CD1c-positive myeloid dendritic cell (primary cell): ENCODE data around the gene GOLGA6A.
"Not testable (repeated sequence)": the region's sequence is repeated elsewhere in the genome, so short reads cannot be mapped to it uniquely, and the experiment has no call there.

ENCODE experiments used
- DNase-seq: peaks from one replicate; pipeline ENCODE4 v3.0.0-alpha.2; 2016; ENCODE audit errors: extremely low spot score

The GOLGA6A gene

DNA sequence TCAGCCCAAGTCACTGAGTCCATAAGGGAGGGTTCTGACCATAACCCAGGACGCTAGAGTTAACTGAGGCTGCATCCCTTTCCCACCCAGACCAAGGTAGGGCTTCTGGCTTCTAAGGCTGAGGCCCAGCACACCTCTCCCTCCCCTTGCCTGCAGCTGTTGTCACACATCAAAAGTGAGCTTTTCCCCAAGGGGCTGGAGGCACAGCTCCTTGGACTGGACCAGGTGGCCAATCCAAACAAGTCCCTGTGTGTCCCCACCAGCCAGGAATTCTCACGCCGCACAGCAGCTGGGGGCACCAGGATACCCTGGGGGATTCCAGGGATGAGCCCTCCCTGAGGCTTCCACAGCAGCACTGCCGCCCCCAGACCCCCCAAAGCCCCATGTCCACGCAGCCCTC, 25.8 kb upstream of the GOLGA6A start:
- DNase-seq, result no peak

- peak; percentile 77 for DNase-seq
These were observed 17.8 kb upstream of the GOLGA6A start for GRCh38 chr15:74099963-74100733.

DNA sequence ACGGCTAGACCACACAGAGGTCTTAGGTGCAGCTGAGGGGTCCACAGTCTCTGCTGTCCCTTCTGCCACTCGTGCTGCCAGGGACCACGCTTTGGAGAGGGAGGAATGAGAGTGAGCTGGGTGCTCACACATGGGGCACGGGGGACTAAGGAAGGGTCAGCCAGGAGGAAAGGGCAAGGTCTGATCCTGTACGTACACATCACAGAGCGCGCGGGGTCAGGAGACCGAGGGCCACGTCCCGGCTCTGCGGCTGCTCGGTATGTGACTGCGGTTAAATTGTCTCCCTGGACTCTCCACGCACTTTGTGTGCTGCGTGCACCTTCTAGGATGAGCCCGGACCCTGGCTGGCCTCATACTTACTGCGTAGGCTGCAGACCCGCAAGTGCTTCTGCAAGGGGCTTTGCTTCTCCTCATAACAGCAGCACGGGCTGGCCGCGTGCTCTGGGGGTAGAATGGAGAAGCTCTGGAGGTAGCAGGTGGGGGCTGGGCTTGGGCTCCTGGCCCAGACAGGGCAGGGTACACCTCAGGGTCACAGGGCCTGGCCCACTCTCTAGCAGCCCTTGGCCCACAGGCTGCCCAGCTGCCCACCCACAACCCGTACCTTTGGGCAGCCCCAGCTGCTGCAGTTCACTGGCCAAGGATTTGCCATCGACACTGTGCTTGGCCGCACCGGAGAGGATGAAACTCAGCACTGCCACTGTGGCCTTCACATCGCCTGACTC, 14.6 kb upstream of the GOLGA6A start:
- DNase-seq, result not testable (repeated sequence)

- not testable (repeated sequence) for DNase-seq
These were observed 13.3 kb upstream of the GOLGA6A start for GRCh38 chr15:74095610-74096009.

DNA sequence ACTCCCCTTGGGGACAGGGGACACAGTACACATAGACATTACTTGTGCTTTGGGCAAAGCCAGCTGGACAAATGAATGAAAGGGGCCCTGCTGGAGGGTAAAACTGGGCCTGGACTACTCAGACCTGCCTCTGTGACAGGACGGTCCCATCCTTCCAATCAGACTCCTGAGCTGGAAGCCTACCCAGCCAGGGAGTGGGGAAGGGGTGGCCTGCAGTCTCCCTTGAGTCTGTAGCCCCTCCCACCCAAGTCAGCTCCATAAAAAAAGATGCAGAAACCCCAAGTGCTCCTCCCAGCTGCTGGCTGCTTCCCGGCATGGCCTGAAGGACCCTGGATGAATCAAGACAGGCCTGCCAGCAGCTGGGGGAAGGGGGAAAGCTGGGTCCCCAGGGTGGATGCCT, 12.2 kb upstream of the GOLGA6A start:
- DNase-seq, result not testable (repeated sequence)

DNA sequence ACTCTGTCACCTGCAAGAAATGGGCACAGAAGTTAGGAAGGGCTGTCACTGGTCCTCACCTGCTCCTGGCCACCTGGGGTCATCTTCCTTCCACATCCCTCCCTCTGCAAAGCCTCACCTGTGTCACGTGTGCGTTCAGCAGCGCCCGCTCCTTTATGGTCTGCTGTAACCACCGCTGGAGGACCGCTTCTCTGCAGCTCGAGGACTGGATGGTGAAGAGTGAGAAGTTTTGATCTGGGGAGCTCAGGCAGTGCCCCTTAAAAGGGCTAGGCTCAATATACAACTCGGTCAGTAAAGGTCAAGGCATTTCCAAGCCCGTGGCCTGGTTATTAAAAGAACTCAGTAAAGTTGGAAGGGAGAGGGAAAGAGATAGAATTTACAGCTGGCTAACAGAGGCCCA, 6.6 kb downstream of the GOLGA6A start:
- not testable (repeated sequence) for DNase-seq

DNA sequence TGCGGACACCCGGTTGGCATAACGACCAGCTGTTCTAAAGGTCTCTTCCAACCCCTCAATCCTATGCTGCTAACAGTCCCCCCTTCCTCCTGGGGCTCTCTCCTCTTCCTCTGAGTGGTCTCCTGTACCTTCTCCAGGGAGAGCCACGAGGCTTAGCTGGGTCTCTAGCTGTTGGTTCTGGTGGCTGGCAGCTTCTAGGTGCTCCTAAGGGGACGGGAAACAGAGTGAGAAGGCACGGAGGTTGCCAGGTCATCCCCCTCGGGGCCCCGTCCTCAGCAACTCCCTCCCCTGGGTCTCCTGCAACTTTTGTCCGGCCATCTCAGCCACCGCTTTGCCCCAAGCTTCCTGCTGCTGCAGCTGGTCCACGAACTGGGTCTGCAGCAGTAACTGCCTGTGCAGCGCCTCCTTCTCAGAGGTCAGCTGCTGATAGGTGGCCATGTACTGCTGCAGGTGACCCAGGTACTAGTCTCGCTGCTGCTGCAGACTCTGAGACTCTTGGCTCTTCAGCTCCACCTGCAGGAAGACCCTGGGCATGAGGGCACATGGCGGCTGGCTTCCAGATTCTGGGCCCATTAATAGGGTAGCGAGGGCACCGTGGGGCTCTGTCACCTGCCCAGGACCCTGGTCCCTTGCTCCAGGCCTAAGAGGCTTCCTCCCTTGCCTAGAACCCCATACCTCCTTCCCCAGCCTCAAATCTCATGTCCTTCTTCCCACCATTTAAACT, 9.6 kb downstream of the GOLGA6A start:
- not testable (repeated sequence) for DNase-seq

DNA sequence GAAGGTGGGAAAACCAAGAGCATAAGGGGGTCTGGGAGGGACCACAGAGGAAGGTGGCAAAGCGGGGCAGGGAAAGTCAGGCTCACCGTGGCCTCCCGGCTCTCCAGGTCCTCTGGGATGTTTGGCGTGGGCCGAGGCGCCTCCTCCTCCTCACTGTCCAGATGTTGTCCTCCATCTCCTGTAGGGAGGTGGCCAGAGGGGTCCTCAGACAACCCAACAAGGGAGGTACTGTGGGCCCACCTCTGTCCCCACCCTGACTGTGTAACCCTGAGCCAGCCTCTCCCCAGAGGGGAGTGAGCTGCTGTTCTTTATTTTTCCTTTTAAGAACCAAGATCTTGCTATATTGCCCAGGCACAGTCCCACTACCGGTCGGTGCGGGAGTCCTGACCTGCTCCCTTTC, 10.2 kb downstream of the GOLGA6A start:
- DNase-seq, result not testable (repeated sequence)

DNA sequence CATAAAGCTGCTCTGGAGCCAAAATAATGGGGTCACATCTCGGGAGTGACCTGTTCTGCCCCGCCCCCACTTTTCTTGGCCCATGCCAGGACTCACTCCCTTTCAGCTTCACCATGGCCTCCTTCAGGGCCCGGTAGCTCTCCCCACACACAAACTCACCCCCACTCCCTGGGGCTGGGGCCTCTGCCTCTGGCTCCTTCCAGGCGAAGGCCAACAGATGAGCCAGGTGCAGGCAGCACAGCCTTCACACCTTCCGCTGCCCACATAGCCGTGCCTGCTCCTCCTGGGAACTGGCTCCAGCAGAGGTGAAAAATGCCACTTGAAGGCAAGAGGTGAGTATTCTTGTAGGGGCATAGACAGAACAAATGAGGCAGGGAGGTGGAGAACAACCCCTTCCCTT, 10.7 kb downstream of the GOLGA6A start:
- DNase-seq, result not testable (repeated sequence)

DNA sequence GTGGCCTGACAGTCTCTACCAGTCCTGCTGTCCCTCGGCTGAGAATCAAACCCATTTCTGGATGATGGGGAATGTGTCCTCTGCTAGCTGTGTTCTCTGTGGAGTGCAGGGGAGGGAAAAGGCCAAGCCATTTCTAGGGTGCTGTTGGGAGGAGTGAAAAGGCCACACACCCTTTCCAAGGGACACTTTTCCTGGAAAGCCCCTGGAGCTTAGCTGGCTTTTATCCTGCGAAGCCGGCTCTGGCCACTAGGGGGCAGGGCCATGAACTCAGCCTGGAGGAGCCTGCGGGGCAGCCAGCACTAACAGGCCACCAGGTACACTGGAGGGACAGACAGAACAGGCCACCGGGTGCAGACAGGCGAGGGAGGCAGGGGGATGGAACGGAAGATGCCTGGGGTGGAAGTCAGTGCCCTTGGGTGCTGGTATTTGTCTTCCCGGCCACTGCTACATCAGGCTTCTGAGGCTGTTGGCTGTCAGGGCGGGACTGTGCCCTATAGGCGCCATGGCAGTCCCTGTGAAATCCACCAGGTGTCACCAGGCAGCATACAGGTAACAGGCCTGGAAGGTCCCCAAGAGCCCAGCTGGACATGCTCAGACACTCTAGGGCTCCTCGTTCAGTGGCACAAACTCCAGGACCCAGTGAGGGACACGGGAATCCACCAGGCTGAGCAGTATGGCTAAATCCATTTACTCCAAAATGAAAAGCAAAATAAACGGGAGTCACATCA, 16.5 kb downstream of the GOLGA6A start:
- not testable (repeated sequence) for DNase-seq

GRCh38 chr15:74064822-74065221, 17.5 kb downstream of the GOLGA6A start:
- not testable (repeated sequence) for DNase-seq

DNA sequence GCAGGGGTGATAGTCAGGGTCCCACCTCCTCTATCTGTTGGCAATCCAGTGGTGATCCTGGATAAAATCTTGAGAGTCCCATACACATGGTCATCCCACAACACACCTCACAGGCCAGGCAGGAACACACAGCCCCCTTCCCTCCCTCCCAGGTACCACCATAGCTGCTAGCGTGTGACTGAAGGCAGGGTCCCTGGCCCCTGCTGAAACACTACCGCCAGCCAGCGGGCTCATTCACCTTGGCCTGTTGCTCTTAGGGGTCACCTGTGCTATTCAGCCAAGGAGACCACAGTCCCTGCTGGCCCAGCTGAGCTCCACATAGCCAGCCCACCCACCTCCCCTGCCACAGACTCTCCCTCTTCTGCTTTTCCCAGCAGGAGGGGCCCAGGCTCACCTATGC, 18.2 kb downstream of the GOLGA6A start:
- not testable (repeated sequence) for DNase-seq

GRCh38 chr15:74063425-74064146, 18.8 kb downstream of the GOLGA6A start:
- DNase-seq, result not testable (repeated sequence)

- DNase-seq, result no peak
These were observed 19.7 kb downstream of the GOLGA6A start for GRCh38 chr15:74062671-74063070.

DNA sequence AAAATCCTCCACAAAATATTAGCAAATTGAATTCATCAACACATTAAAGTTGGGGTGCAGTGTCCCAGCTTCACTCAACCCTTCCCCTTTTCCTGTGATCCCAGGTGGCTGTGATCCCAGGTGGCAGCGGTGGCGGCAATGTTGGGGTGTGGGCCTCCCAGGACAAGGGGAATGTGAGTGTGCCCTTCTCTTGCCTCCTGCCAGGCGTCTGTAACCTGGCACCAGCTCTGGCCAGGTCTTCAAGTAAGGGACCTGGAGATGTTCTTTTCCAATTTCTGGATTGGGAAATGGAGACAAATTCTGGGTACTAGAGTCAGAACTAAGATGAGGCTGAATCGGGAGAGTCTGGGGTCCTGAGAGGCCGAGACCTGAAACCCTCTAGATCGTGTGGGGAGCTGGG, 20.1 kb downstream of the GOLGA6A start:
- DNase-seq, result no peak

- no peak for DNase-seq
These were observed 22.1 kb downstream of the GOLGA6A start for GRCh38 chr15:74060251-74060650.

- not testable (repeated sequence) for DNase-seq
These were observed 23.1 kb downstream of the GOLGA6A start for GRCh38 chr15:74059050-74059833.

DNA sequence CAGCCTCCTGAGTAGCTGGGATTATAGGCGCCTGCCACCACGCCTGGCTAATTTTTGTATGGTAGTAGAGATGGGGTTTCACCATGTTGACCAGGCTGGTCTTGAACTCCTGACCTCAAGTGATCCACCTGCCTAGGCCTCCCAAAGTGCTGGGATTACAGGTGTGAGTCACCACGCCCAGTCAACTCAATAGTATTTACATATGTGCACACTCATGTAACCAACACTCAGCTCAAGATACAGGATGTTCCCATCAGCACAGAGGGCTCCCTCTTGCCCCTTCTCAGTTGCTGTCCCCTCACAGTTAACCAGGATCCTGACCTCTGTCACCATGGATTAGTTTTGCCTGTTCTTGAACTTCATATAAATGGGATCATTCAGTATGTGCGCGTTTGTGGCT, 26.0 kb downstream of the GOLGA6A start:
- DNase-seq, result not testable (repeated sequence)

GRCh38 chr15:74055804-74056203, 26.5 kb downstream of the GOLGA6A start:
- DNase-seq, result no peak

DNA sequence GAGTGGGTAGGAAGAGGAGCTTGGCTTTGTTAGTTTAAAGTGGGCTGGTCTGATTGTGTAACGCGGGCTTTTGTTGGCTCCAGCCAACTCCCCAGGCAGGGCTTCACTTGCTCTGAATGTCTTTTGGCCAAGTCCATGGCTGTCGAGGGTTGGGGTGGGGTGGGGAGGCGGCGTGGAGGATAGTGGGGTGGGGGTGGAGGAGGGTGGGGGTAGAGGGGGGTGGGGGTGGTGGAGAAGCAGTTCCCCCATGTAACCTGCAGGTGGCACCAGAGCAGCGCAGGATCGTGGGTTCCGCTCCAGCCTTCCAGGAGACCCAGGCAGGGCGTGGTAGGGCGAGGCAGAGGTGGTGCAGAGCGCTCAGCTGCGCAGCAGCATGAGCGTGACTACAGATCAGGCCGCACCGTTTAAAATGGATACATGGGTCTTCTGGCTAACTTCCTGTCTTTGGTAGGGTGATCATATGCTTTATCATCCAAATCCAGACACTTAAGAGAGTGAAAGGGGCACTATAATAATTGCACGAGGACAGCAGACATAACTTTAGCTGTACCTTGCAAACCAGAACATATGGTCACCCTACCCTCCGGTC, 28.3 kb downstream of the GOLGA6A start:
- peak; percentile 76 for DNase-seq
